NCI-H510A treated with DMSO at 0.1 percent for 48 hours (cell line): ENCODE measurements around the gene SAMD4A.

Source experiments
- DNase-seq: peaks from one replicate; lab custom pipeline; 2025; lab: John Stamatoyannopoulos, UW

Gene SAMD4A

GRCh38 chr14:54567224-54567638, 303 bp downstream of the SAMD4A start:
- DNase-seq = no peak

- peak; percentile 17 for DNase-seq
Observed at GRCh38 chr14:54567639-54568561, 972 bp downstream of the SAMD4A start.

- DNase-seq = no peak
Observed at GRCh38 chr14:54568821-54569595, 2.1 kb downstream of the SAMD4A start.

GRCh38 chr14:54570047-54570446, 3.1 kb downstream of the SAMD4A start:
- DNase-seq = no peak

GRCh38 chr14:54570631-54571415, 3.9 kb downstream of the SAMD4A start:
- no peak for DNase-seq

- DNase-seq = no peak
Observed at GRCh38 chr14:54572316-54572715, 5.4 kb downstream of the SAMD4A start.

- DNase-seq = no peak
Observed at GRCh38 chr14:54574528-54574927, 7.6 kb downstream of the SAMD4A start.

- no peak for DNase-seq
Observed at GRCh38 chr14:54577494-54577893, 10.6 kb downstream of the SAMD4A start.

GRCh38 chr14:54577977-54578376, 11.0 kb downstream of the SAMD4A start:
- DNase-seq = no peak

- no peak for DNase-seq
Observed at GRCh38 chr14:54579621-54580020, 12.7 kb downstream of the SAMD4A start.

- DNase-seq = no peak
Observed at GRCh38 chr14:54580933-54581332, 14.0 kb downstream of the SAMD4A start.

- DNase-seq = no peak
Observed at GRCh38 chr14:54582334-54582733, 15.4 kb downstream of the SAMD4A start.

- no peak for DNase-seq
Observed at GRCh38 chr14:54584097-54584496, 17.2 kb downstream of the SAMD4A start.

- no peak for DNase-seq
Observed at GRCh38 chr14:54585214-54585613, 18.3 kb downstream of the SAMD4A start.

- no peak for DNase-seq
Observed at GRCh38 chr14:54589076-54589475, 22.1 kb downstream of the SAMD4A start.

GRCh38 chr14:54589843-54590242, 22.9 kb downstream of the SAMD4A start:
- DNase-seq = no peak

GRCh38 chr14:54590481-54590880, 23.6 kb downstream of the SAMD4A start:
- no peak for DNase-seq

GRCh38 chr14:54591461-54591860, 24.5 kb downstream of the SAMD4A start:
- DNase-seq = no peak

- DNase-seq = no peak
Observed at GRCh38 chr14:54591866-54592265, 24.9 kb downstream of the SAMD4A start.

- DNase-seq = no peak
Observed at GRCh38 chr14:54593860-54594259, 26.9 kb downstream of the SAMD4A start.

GRCh38 chr14:54594537-54594936, 27.6 kb downstream of the SAMD4A start:
- no peak for DNase-seq

GRCh38 chr14:54597795-54598443, 31.0 kb downstream of the SAMD4A start:
- DNase-seq = no peak
